SK-N-SH treated with all-trans-retinoic acid at 6 μM for 48 hours (cell line): ENCODE measurements around the gene LBH.
A peak's percentile ranks its signal among the peaks of the same experiment; 100 is the strongest.

Source experiments
- ATAC-seq: fragments of 200-7000 bp; cut with Tn5 transposase; 3 replicates; pipeline ENCODE4 v1.9.1; 2020; ENCODE audit warnings: mild to moderate bottlenecking, moderate library complexity
- BACH2 ChIP-seq: fragments of 250-450 bp; sonication (Bioruptor Pico); IDR thresholded peaks from 2 replicates; pipeline ENCODE4 v1.9.0; 2021; ENCODE audit warnings: mild to moderate bottlenecking, borderline replicate concordance
- CREB5 ChIP-seq: fragments of 250-450 bp; sonication (Bioruptor Pico); IDR thresholded peaks from 2 replicates; pipeline ENCODE4 v1.5.1; 2020; ENCODE audit warnings: low read depth, mild to moderate bottlenecking, moderate library complexity
- CSDC2 ChIP-seq: fragments of 250-450 bp; sonication (Bioruptor Pico); IDR thresholded peaks from 2 replicates; pipeline ENCODE4 v1.5.0; 2020; ENCODE audit warnings: mild to moderate bottlenecking, moderate library complexity
- CSRNP3 ChIP-seq: fragments of 250-450 bp; sonication (Bioruptor Pico); IDR thresholded peaks from 2 replicates; pipeline ENCODE4 v1.5.1; 2021; ENCODE audit warnings: mild to moderate bottlenecking, moderate library complexity
- ESRRG ChIP-seq: fragments of 250-450 bp; sonication (Bioruptor Pico); IDR thresholded peaks from 2 replicates; pipeline ENCODE4 v1.6.1; 2021; ENCODE audit warnings: mild to moderate bottlenecking
- GLIS3 ChIP-seq: fragments of 250-450 bp; sonication (Bioruptor Pico); IDR thresholded peaks from 2 replicates; pipeline ENCODE4 v1.5.0; 2020; ENCODE audit warnings: mild to moderate bottlenecking, moderate library complexity
- ISL1 ChIP-seq: fragments of 250-450 bp; sonication (Bioruptor Pico); IDR thresholded peaks from 2 replicates; pipeline ENCODE4 v2.1.2; 2022; ENCODE audit warnings: mild to moderate bottlenecking, moderate library complexity
- PATZ1 ChIP-seq: fragments of 250-450 bp; sonication (Bioruptor Pico); IDR thresholded peaks from 2 replicates; pipeline ENCODE4 v1.8.0; 2020; ENCODE audit warnings: mild to moderate bottlenecking, moderate library complexity, borderline replicate concordance
- POU6F1 ChIP-seq: fragments of 250-450 bp; sonication (Bioruptor Pico); IDR thresholded peaks from 2 replicates; pipeline ENCODE4 v1.8.0; 2021; ENCODE audit warnings: low read depth, mild to moderate bottlenecking, moderate library complexity, borderline replicate concordance
- PPARA ChIP-seq: fragments of 250-450 bp; sonication (Bioruptor Pico); IDR thresholded peaks from 2 replicates; pipeline ENCODE4 v1.5.0; 2020; ENCODE audit warnings: mild to moderate bottlenecking, borderline replicate concordance
- RARB ChIP-seq: fragments of 250-450 bp; sonication (Bioruptor Pico); IDR thresholded peaks from 2 replicates; pipeline ENCODE4 v1.8.0; 2021; ENCODE audit warnings: mild to moderate bottlenecking, moderate library complexity
- SNAI2 ChIP-seq: fragments of 250-450 bp; sonication (Bioruptor Pico); IDR thresholded peaks from 2 replicates; pipeline ENCODE4 v1.5.0; 2020; ENCODE audit warnings: mild to moderate bottlenecking, moderate library complexity
- TSHZ2 ChIP-seq: fragments of 250-450 bp; sonication (Bioruptor Pico); IDR thresholded peaks from 2 replicates; pipeline ENCODE4 v1.5.0; 2020; ENCODE audit warnings: mild to moderate bottlenecking, moderate library complexity
- ZFP3 ChIP-seq: fragments of 250-450 bp; sonication (Bioruptor Pico); IDR thresholded peaks from 2 replicates; pipeline ENCODE4 v1.5.0; 2020; ENCODE audit warnings: mild to moderate bottlenecking, moderate library complexity
- ZFP30 ChIP-seq: fragments of 450-650 bp; formaldehyde crosslinking; IDR thresholded peaks from 2 replicates; pipeline ENCODE4 v1.5.0; 2022; ENCODE audit warnings: mild to moderate bottlenecking, moderate library complexity
- ZNF565 ChIP-seq: fragments of 450-650 bp; formaldehyde crosslinking; conservative IDR thresholded peaks from 2 replicates; pipeline ENCODE4 v1.5.0; 2020; ENCODE audit warnings: low read depth, mild to moderate bottlenecking, moderate library complexity

The LBH gene

GRCh38 chr2:30231212-30231995 is at the start of gene LBH:
Gene LBH (plus strand): TSS chr2:30231534. CDS start chr2:30231739, 205 bp downstream.
- peak; percentile 70 for ATAC-seq
- TF ChIP-seq PPARA (no peak), GLIS3 (CRISPR knock-in tag) (0 out of 2 replicates have a peak, but pooled peaks have one; percentile 91), POU6F1 (CRISPR knock-in tag) (no peak), ESRRG (CRISPR knock-in tag) (peak; percentile 89; the same call in 1 of the 2 replicates), ZFP3 (0 out of 2 replicates have a peak, but pooled peaks have one; percentile 31), CSDC2 (0 out of 2 replicates have a peak, but pooled peaks have one; percentile 7), ISL1 (CRISPR knock-in tag) (no peak), ZFP30 (CRISPR knock-in tag) (no peak), SNAI2 (CRISPR knock-in tag) (no peak), CREB5 (CRISPR knock-in tag) (no peak), BACH2 (CRISPR knock-in tag) (no peak), CSRNP3 (peak; percentile 69; the same call in 1 of the 2 replicates)
- TF ChIP-seq, all 23 proteins: peak for 5

GRCh38 chr2:30184035-30184434 is 47.3 kb upstream of the LBH start:
- no peak for TF ChIP-seq CSDC2
- no peak for TF ChIP-seq CSRNP3
- no peak for ATAC-seq

- ATAC-seq = no peak
- TF ChIP-seq TSHZ2 (CRISPR knock-in tag) (no peak), ZNF565 (CRISPR knock-in tag) (no peak), ZFP3 (no peak), CSDC2 (no peak), RARB (CRISPR knock-in tag) (no peak), ZFP30 (CRISPR knock-in tag) (no peak), PATZ1 (no peak)
Measured at GRCh38 chr2:30185178-30185577, 46.2 kb upstream of the LBH start.

GRCh38 chr2:30188292-30188691 is 43.0 kb upstream of the LBH start:
- no peak for ATAC-seq
- TF ChIP-seq ESRRG (CRISPR knock-in tag) = no peak
